Stimulated activated CD8-positive, alpha-beta memory T cell treated with anti-CD3 and anti-CD28 coated beads, Interleukin-12 subunit alpha, Interleukin-12 subunit beta, amount 100 ng/mL, for 24 hours (primary cell): ENCODE measurements around the gene SERPINB10.

Experiments used
- DNase-seq: peaks from one replicate; pipeline ENCODE4 v3.0.0-alpha.2; 2020; ENCODE audit errors: extremely low read depth

The SERPINB10 gene

DNA sequence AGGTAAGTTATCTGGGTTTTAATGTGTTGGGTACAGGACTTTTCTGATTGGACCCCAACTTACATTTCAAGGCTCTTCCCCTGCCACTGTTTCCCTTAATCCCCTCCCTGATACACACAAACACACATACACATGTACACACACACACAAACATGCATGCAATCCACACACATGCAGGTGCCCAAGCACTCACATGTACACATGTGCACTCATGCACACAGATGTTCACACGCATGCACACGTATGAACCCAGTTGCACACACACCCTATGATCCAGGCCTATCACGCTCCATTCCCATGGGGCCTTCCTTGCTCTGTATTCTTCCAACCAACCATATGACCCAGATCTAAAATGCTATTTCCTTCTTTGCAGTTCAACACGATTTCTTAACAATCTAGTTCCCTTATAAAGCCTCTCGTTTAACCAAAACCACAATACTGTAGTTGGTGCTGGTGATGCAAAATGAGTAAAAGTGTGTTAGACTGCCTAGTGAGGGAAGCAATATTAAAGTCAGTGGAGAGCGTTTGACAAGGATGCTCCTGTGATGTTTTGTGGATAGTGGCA, 73.2 kb downstream of the SERPINB10 start:
- DNase-seq: no peak

DNA sequence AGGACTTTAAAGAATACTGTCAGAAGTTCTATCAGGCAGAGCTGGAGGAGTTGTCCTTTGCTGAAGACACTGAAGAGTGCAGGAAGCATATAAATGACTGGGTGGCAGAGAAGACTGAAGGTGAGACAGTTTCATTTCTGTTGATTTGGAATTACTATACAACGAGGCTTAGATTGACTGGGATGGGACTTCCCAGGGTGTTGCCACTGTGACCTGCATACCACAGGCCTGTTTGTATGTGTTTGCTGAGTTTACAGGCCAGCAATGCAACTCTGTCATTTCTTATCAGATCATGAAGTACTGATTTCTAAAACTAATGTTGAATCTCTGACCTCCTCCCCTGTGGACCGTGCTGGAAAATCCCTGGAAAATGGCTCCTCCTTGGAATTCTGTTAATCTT, 74.0 kb downstream of the SERPINB10 start:
- DNase-seq: no peak

DNA sequence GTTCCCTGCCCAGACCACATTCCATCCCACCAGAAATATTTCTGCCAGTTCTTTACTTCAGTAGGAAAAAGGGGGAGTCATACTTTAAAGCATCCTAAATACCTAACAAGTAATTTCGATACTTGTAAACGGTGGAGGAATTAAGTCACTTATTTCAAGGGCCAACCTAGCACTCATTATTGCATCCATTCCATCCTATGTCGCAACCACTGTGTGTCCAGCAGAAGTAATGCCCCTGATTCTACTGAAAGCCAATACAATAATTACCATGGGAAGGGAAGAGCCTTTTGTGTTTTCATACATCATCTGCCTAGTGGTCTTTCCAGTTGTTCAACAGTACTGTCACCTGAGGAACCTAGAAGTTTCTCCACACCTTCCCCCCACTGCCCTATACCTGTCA, 74.6 kb downstream of the SERPINB10 start:
- DNase-seq: no peak
